ENCODE data around the gene MVK. TPM values are rescaled to one million over a fixed set of nuclear protein-coding genes. Genes with fewer than 3 reads are reported as not detected.

Gene MVK
- total RNA-seq, 1 experiment from 2014 or later, result 19.2 TPM

GRCh38 chr12:109609342-109609741 is 35.7 kb downstream of the MVK start:
- no peak overlapping the region for H4K5ac ChIP-seq (ENCODE audit: insufficient read length, low read depth, low read length)
- Mint-ChIP-seq H3K4me1 (peaks cover 6 to 27% of the 10 kb centered on the region in 2 experiments), H3K4me3 (no peak overlapping the region), H3K27ac (no peak overlapping the region), H3K9me3 (no peaks in the 10 kb centered on the region), H3K36me3 (ENCODE audit: insufficient read depth in 1 of 3, low read depth in 3 of 3) (no peaks in the 10 kb centered on the region; a peak in 1 of 7 replicates), H3K27me3 (ENCODE audit: low read depth) (peaks cover 2% of the 10 kb centered on the region)
- H3K4me1 ChIP-seq (ENCODE audit: insufficient read depth, low read length), result no peaks in the 10 kb centered on the region
- no peaks in the 10 kb centered on the region for H3K23me2 ChIP-seq (ENCODE audit: insufficient read length, low read depth, low read length, poor library complexity, severe bottlenecking)
- no peak overlapping the region for H3K23ac ChIP-seq (ENCODE audit: insufficient read length, low read depth, low read length)
- H2BK20ac ChIP-seq (ENCODE audit: low read depth, low read length, poor library complexity, severe bottlenecking), result no peak overlapping the region
- no peak overlapping the region for H3K4ac ChIP-seq (ENCODE audit: low read depth, low read length)
- no peak overlapping the region for H3K4me2 ChIP-seq (ENCODE audit: insufficient read depth, insufficient read length, low read length)
- no peak overlapping the region for H3T11ph ChIP-seq (ENCODE audit: low read length)
- DNase-seq, result no peak
- no peak overlapping the region for H2AFZ ChIP-seq (ENCODE audit: low read length)
- no peak overlapping the region for H2BK120ac ChIP-seq (ENCODE audit: low read depth, low read length, poor library complexity, severe bottlenecking)
- no peaks in the 10 kb centered on the region for H3K79me1 ChIP-seq (ENCODE audit: insufficient read depth, low read depth, low read length, poor library complexity, severe bottlenecking)
- H3K18ac ChIP-seq (ENCODE audit: insufficient read length, low read depth, low read length), result no peak overlapping the region
- no peaks in the 10 kb centered on the region for H3K79me2 ChIP-seq (ENCODE audit: insufficient read depth, low read length)
- H2BK15ac ChIP-seq (ENCODE audit: low read depth, low read length), result no peak overlapping the region
- H2AK5ac ChIP-seq (ENCODE audit: insufficient read length, low read length), result no peak overlapping the region
- no peak overlapping the region for H3K14ac ChIP-seq (ENCODE audit: insufficient read depth, low read length)
- no peaks in the 10 kb centered on the region for H3K9me3 ChIP-seq (ENCODE audit: control insufficient read depth, low read depth, low read length)
- H4K91ac ChIP-seq (ENCODE audit: insufficient read length, low read depth, low read length), result no peak overlapping the region
- H3K27ac ChIP-seq (ENCODE audit: insufficient read length, low read depth, low read length), result no peak overlapping the region
- no peak overlapping the region for H3K9ac ChIP-seq (ENCODE audit: extremely low read depth, insufficient read length, low read length)
- H4K8ac ChIP-seq (replicated peaks; ENCODE audit: insufficient read length, low read depth, low read length), result no peak overlapping the region
- no peaks in the 10 kb centered on the region for H4K20me1 ChIP-seq (ENCODE audit: control insufficient read depth, insufficient read depth, insufficient read length)
- WGBS (ENCODE audit: extremely low coverage, insufficient read length, low lambda C conversion rate), result no CpG with 5 or more reads among the region's 2 CpGs
- no peak for TF ChIP-seq CTCF (conservative IDR thresholded peaks at IDR 0.05)
- H3K27me3 ChIP-seq (ENCODE audit: insufficient read depth, low read length), result no peaks in the 10 kb centered on the region
- H3K56ac ChIP-seq (ENCODE audit: insufficient read length, low read depth, low read length), result no peak overlapping the region
- no peak overlapping the region for H2BK12ac ChIP-seq (ENCODE audit: insufficient read length, low read depth, low read length)
- no peak overlapping the region for H2BK5ac ChIP-seq (ENCODE audit: insufficient read length, low read length)

Measured in H9 (cell line).